ENCODE data around the gene CAMK2G.

- no peak; a peak in 1 of 4 replicates for TF ChIP-seq REST (IDR thresholded peaks at IDR 0.05; ENCODE audit: insufficient read depth in 1 of 2, low read depth in 2 of 2, low read length in 1 of 2)
- no peak for TF ChIP-seq CTCF (IDR thresholded peaks at IDR 0.05)
- no peak for TF ChIP-seq POLR2AphosphoS5 (IDR thresholded peaks at IDR 0.05; ENCODE audit: low read depth, low read length)
- no peak for TF ChIP-seq SIN3A (IDR thresholded peaks at IDR 0.05; ENCODE audit: borderline replicate concordance, insufficient read depth, low read depth, low read length)
These were observed 37.2 kb upstream of the CAMK2G start for GRCh38 chr10:73911553-73912004.

All from Panc1 (cell line).